Naive thymus-derived CD8-positive, alpha-beta T cell (primary cell): Measurements from ENCODE around the gene FTSJ3. TPM values are rescaled to one million over a fixed set of nuclear protein-coding genes. Genes with fewer than 3 reads are reported as not detected.

Experiments
- ATAC-seq, 2 donors: fragments of 150-1000 bp; cut with Tn5 transposase in 1 of 2; sonication (Bioruptor Pico), chemical (Tn5 transposase) in 1 of 2; 1 replicate in 1 of 2; 2 replicates in 1 of 2; pipeline ENCODE4 v1.10.0; 2021; ENCODE audit warnings: mild to moderate bottlenecking in 2 of 2, moderate library complexity in 2 of 2
- POLR2A ChIA-PET: fragments of 350-600 bp; sonication (Branson Sonifier 250); formaldehyde crosslinking; loops from one replicate; lab custom pipeline; 2021; ENCODE audit warnings: antibody characterized with exemption; lab: Charles Lee
- DNase-seq, 10 donors: peaks; one replicate each; pipeline versions ENCODE4 v3.0.0 to v3.0.0-alpha.2; 2020 to 2022
- H3K27ac Mint-ChIP-seq, 10 donors: one replicate each; pipeline ENCODE4 v1.8.0; 2020 to 2022; ENCODE audit warnings: mild to moderate bottlenecking in 10 of 10, mixed read lengths in 10 of 10, moderate library complexity in 4 of 10, inconsistent platforms in 1 of 10
- H3K27me3 Mint-ChIP-seq, 5 donors: one replicate each; pipeline ENCODE4 v1.8.0; 2021 to 2022; ENCODE audit warnings: mixed read lengths in 5 of 5
- H3K36me3 Mint-ChIP-seq, 3 donors: one replicate each; pipeline ENCODE4 v1.8.0; 2020 to 2022; ENCODE audit warnings: mixed read lengths in 3 of 3, mild to moderate bottlenecking in 2 of 3, inconsistent platforms in 1 of 3
- H3K4me1 Mint-ChIP-seq, 4 donors: one replicate each; pipeline ENCODE4 v1.8.0; 2021 to 2022; ENCODE audit warnings: mixed read lengths in 4 of 4
- H3K4me3 Mint-ChIP-seq, 10 donors: one replicate each; pipeline ENCODE4 v1.8.0; 2020 to 2022; ENCODE audit warnings: mild to moderate bottlenecking in 10 of 10, mixed read lengths in 10 of 10, moderate library complexity in 6 of 10, inconsistent platforms in 1 of 10
- H3K9me3 Mint-ChIP-seq, 9 donors: one replicate each; pipeline ENCODE4 v1.8.0; 2020 to 2022; ENCODE audit warnings: mixed read lengths in 9 of 9, mild to moderate bottlenecking in 3 of 9, inconsistent platforms in 1 of 9, moderate library complexity in 1 of 9
- polyA plus RNA-seq, 3 donors: library from polyadenylated mRNA; unstranded; fragments of 300-500 nt; fragmentation: Illumina TruSeq; gene quantifications; one replicate each; pipeline ENCODE4 v1.2.3, GENCODE V29; 2021
- total RNA-seq, 8 experiments: library from RNA in 2 of 8; stranded (reverse) in 2 of 8; gene quantifications; one replicate each; pipeline ENCODE4 v1.2.3 and lab custom pipeline; 2021 to 2026

The FTSJ3 gene
- total and polyA plus RNA-seq, 5 experiments from 2014 or later, result 16.8 to 75.7 (median 43.1) TPM

DNA sequence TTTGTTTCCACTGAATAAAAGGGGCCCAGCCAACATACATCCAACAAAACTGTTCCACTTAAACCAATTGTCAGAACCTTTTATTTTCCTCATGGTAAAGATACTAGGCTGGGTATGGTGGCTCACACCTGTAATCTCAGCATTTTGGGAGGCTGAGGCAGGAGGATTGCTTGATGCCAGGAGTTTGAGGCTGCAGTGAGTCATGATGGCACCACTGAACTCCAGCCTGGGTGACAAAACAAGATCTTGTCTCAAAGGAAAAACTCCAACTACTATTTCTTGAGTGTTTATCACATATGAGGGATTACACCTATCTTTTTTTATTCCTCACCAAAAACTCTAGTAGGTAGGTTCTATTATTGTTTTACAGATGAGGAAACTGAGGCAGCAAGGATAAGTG, 4.9 kb downstream of the FTSJ3 start:
- Mint-ChIP-seq H3K27me3 (no peaks in the 10 kb centered on the region), H3K36me3 (peaks cover 9 to 87% (median 22%) of the 10 kb centered on the region in 3 donors), H3K9me3 (no peaks in the 10 kb centered on the region), H3K4me1 (peaks cover 27 to 53% (median 51%) of the 10 kb centered on the region in 4 donors), H3K4me3 (no peak overlapping the region), H3K27ac (peak overlapping the region in 7 of 10 donors; percentile 28 to 82 (median 64))
- POLR2A ChIA-PET, result no interaction called here
- DNase-seq (no peak), ATAC-seq (no peak)

DNA sequence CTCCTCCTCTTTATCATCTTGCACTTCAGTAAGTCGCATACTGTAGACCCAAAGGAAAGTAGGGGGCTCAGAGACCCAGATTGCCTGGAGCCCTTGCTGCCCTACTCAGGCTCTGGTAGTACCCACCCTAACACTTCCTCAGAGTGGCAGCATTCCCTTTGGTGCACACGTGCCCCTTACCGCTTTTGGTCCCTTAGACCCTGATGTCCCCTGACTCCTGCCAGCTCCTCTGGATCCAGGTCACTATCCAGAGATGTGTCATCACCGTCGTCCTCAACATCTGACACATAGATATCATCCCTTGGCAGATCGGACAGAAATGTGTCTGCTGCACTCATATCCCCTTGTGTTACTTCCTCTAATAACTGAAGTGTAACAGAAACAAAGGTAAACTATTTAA, 5.7 kb downstream of the FTSJ3 start:
- Mint-ChIP-seq H3K9me3 (no peaks in the 10 kb centered on the region), H3K27me3 (no peaks in the 10 kb centered on the region), H3K4me1 (peaks cover 22 to 47% (median 43%) of the 10 kb centered on the region in 4 donors), H3K27ac (peak overlapping the region; percentile 15 to 90 (median 58)), H3K4me3 (peak overlapping the region in 6 of 10 donors; percentile 50 to 75 (median 56)), H3K36me3 (peaks cover 9 to 90% (median 20%) of the 10 kb centered on the region in 3 donors)
- no peak for DNase-seq
- no peak for ATAC-seq
- POLR2A ChIA-PET, result interaction anchor here (0.9 to 1.4 kb wide), 6 partner anchors 9 to 124 kb away, joined by 3 to 5 read pairs (median 4); partner anchors contain the start of genes CCDC47, DDX42 and SMARCD2

DNA sequence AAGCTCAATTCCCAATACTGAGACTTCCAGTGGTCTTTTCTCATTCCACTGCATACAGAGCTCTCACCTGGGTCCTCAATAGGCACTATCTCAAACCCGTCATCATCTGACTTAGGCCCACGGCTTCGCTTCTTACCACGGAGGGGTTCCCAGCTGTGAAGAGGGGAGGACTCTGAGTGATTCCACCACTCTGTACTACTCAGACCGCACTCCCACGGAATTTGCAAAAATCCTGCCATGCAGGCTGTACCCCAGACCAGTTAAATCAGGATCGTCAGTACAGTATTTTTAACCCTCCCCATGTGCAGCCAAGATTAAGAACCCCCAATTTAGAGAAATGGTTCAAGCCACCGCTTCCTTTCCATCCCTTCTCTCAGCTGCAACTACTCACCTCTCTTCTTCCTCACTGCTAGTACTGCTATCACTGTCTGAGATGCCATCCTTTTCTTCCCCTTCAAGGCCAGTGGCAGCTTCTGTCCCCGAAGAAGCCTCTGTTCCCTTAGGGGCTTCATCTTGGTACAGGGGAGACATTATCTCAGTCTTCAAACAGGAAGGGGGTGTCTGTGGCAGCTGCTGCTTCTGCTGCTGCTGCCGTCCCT, 6.4 kb downstream of the FTSJ3 start:
- POLR2A ChIA-PET, result interaction anchor here (1.0 to 1.4 kb wide), 6 partner anchors 10 to 123 kb away, joined by 3 to 5 read pairs (median 4); partner anchors contain the start of genes CCDC47, DDX42 and SMARCD2
- H3K4me1 Mint-ChIP-seq, result peaks cover 22 to 40% (median 36%) of the 10 kb centered on the region in 4 donors

DNA sequence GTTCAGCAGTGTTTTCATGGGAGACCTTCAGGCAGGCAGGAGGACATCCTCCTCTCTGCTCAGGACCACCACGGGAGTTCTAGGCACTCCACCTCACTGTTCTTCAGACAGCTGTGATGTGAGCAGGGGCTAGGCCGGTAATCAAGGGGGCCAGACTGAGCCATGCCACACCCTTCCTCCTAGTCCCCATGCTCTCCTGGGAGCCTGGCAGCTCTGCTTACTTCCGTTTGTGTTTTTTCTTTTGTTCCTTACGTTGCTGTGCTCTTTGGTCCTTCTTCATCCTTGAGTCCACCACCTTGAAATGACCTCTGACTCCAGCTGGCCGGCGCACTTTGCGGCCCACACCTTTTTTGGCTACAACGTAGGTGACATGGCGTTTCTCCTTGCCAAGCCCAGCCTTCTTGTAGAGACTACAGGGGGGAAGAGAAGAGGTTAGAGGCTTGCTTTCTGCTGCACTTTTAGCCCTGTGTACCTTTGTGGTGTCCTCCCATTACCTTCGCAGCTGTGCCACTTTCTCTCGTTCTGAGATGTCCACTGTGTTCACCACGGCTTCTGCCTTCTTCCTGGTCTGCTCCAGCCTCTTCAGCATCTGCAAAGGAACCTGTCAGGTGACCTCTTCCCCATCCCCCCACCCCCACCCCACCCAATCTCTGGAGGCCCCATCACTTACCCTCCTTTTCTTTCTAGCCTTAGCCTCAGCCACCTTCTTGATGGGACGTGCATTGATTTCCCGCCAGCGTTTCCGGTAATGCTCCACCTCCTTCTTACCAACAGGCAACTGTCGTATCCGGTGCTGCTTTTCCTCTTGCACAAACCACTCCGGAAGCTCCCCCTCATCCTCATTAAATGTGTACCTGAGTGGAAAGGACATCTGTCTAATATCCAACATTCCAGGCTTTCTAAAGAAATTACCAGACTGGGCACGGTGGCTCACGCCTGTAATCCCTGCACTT, 7.6 kb downstream of the FTSJ3 start:
- peak overlapping the region; percentile 12 to 90 (median 76) for H3K27ac Mint-ChIP-seq
- peak overlapping the region in 6 of 10 donors; percentile 18 to 82 (median 50) for H3K4me3 Mint-ChIP-seq
- peak; percentile 27 to 51 for ATAC-seq

More for the DNA sequence above, 6.4 kb downstream of the FTSJ3 start:
- no peaks in the 10 kb centered on the region for H3K27me3 Mint-ChIP-seq
- H3K27ac Mint-ChIP-seq, result peak overlapping the region; percentile 55 to 88 (median 72)
- peaks cover 9 to 97% (median 21%) of the 10 kb centered on the region in 3 donors for H3K36me3 Mint-ChIP-seq
- peak overlapping the region in 6 of 10 donors; percentile 14 to 53 (median 45) for H3K4me3 Mint-ChIP-seq
- DNase-seq (no peak), ATAC-seq (peak in 1 of 2 donors; percentile 15)
- no peaks in the 10 kb centered on the region for H3K9me3 Mint-ChIP-seq

DNA sequence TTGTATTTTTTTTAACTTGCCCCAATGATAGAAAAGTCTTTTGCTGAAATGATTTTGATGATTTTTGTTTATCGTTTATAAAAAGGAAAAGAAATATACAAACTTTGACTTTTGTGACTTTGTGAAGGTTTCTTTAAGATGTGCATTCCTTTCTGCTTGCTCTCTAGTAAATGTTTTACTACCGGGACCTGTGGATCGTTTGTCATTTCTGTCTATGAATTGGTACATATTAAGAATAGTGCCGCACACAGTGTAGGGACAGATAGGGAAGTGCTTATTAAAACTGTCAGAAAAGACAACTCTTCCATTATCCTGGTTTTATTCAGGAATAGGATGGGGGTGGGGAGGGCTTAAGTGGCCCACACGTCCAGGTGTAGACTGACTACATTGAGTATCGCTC, 8.3 kb downstream of the FTSJ3 start:
- POLR2A ChIA-PET, result interaction anchor here (0.5 to 1.2 kb wide), 3 partner anchors 20 to 185 kb away, joined by 3 read pairs; no protein-coding TSS in a partner anchor
- ATAC-seq, result no peak
- peaks cover 16 to 27% (median 24%) of the 10 kb centered on the region in 4 donors for H3K4me1 Mint-ChIP-seq
- peak overlapping the region in 1 of 10 donors; percentile 70 for H3K4me3 Mint-ChIP-seq
- H3K27ac Mint-ChIP-seq, result peak overlapping the region in 7 of 10 donors; percentile 15 to 90 (median 48)
- no peak for DNase-seq
- no peaks in the 10 kb centered on the region for H3K9me3 Mint-ChIP-seq
- peaks cover 7 to 99% (median 29%) of the 10 kb centered on the region in 3 donors for H3K36me3 Mint-ChIP-seq
- no peaks in the 10 kb centered on the region for H3K27me3 Mint-ChIP-seq

More for the DNA sequence above, 7.6 kb downstream of the FTSJ3 start:
- Mint-ChIP-seq H3K9me3 (no peaks in the 10 kb centered on the region), H3K27me3 (no peaks in the 10 kb centered on the region), H3K4me1 (peaks cover 20 to 32% (median 27%) of the 10 kb centered on the region in 4 donors), H3K36me3 (peaks cover 9 to 99% (median 32%) of the 10 kb centered on the region in 3 donors)
- DNase-seq, result peak in 1 of 10 donors; percentile 25
- POLR2A ChIA-PET, result interaction anchor here (0.5 to 1.2 kb wide), 5 partner anchors 21 to 186 kb away, joined by 3 to 4 read pairs (median 3); partner anchors contain the start of genes CCDC47 and DDX42

DNA sequence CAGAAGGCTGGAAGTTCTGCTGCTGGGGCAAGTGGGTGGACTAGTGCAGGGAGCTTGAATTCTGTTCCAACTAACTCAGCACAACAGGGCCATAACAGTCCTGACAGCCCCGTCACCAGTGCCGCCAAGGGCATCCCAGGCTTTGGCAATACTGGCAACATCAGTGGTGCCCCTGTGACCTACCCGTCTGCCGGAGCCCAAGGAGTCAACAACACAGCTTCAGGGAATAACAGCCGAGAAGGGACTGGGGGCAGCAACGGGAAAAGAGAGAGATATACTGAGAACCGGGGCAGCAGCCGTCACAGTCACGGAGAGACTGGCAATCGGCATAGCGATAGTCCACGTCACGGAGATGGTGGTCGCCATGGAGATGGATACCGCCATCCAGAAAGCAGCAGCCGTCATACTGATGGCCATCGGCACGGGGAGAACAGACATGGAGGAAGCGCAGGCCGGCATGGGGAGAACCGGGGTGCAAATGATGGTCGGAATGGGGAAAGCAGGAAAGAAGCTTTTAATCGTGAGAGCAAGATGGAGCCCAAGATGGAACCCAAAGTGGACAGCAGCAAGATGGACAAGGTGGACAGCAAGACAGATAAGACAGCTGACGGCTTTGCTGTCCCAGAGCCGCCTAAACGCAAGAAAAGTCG, 9.6 kb downstream of the FTSJ3 start:
- Mint-ChIP-seq H3K4me3 (no peak overlapping the region), H3K9me3 (no peaks in the 10 kb centered on the region), H3K36me3 (peaks cover 0 to 99% (median 27%) of the 10 kb centered on the region in 3 donors), H3K4me1 (peaks cover 11 to 20% (median 17%) of the 10 kb centered on the region in 4 donors), H3K27me3 (no peaks in the 10 kb centered on the region), H3K27ac (peak overlapping the region in 3 of 10 donors; percentile 46 to 84 (median 71))
- POLR2A ChIA-PET, result interaction anchor here (1.0 kb wide), 1 partner anchor 123 kb away, joined by 4 read pairs; no protein-coding TSS in a partner anchor
- ATAC-seq (no peak), DNase-seq (no peak)

DNA sequence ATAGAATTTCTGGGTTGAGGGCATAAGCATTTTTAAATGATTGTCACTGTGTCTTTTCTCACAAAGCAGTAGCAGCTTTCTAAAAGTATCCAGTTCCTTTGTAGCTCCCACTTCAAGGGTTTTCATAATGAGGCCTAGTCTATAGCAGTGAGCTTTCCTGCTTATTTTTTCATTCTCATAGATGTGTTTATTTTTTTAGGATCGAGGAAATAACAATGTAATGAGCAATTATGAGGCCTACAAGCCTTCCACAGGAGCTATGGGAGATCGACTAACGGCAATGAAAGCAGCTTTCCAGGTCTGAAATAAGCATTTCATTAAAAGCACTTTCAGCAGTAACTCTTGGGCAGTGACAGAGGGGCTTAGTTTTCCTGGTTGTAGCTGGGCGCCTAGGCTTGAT, 10.8 kb downstream of the FTSJ3 start:
- no peak overlapping the region for H3K4me3 Mint-ChIP-seq
- DNase-seq, result no peak
- ATAC-seq, result no peak
- H3K4me1 Mint-ChIP-seq, result peaks cover 6 to 15% (median 10%) of the 10 kb centered on the region in 4 donors
- no peaks in the 10 kb centered on the region for H3K9me3 Mint-ChIP-seq
- no peaks in the 10 kb centered on the region for H3K27me3 Mint-ChIP-seq
- peak overlapping the region in 4 of 10 donors; percentile 8 to 76 (median 36) for H3K27ac Mint-ChIP-seq
- peaks cover 0 to 99% (median 23%) of the 10 kb centered on the region in 3 donors for H3K36me3 Mint-ChIP-seq
- POLR2A ChIA-PET, result interaction anchor here (1.2 kb wide), 1 partner anchor 11 kb away, joined by 3 read pairs; no protein-coding TSS in a partner anchor

DNA sequence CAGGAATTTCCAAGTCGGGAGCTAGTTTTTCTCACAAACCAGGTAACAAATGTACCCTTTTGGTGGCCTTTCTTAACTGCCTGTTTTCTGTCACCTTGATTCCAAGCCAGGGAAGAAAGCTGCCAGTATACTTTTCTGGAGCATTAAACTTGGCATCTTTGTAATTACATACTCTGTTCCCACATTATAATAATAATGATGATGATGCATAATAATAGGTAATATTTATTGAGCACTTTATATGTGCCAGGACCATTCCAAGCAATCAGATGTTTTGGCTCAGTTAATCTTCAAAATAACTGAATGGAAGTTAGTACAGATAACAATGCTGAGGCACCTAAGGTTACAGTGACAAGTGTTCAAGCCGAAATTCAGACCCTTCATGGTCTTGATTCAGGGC, 11.3 kb downstream of the FTSJ3 start:
- H3K36me3 Mint-ChIP-seq, result peaks cover 0 to 99% (median 24%) of the 10 kb centered on the region in 3 donors
- peaks cover 6 to 10% (median 8%) of the 10 kb centered on the region in 4 donors for H3K4me1 Mint-ChIP-seq
- POLR2A ChIA-PET, result interaction anchor here (1.2 kb wide), 1 partner anchor 12 kb away, joined by 3 read pairs; no protein-coding TSS in a partner anchor
- no peak overlapping the region for H3K4me3 Mint-ChIP-seq
- H3K27me3 Mint-ChIP-seq, result no peaks in the 10 kb centered on the region
- DNase-seq (no peak), ATAC-seq (no peak)
- peak overlapping the region in 3 of 10 donors; percentile 4 to 76 (median 8) for H3K27ac Mint-ChIP-seq
- no peaks in the 10 kb centered on the region for H3K9me3 Mint-ChIP-seq

DNA sequence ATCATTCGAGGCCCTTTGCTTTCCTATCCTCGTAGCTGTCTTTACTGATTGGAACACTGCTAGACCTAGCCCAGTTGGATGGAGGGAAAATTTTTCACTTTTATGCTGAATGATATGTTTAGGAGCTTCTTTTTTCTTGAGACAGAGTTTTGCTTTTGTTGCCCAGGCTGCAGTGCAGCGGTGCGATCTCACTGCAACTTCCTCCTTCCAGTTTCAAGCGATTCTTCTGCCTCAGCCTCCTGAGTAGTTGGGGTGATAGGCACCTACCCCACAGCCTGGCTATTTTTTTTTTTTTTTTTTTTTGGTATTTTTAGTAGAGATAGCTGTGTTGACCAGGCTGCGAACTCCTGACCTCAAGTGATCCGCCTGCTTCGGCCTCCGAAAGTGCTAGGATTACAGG, 17.5 kb downstream of the FTSJ3 start:
- Mint-ChIP-seq H3K4me1 (peaks cover 0 to 1% (median under 1%) of the 10 kb centered on the region in 4 donors), H3K36me3 (peaks cover 0 to 96% (median 26%) of the 10 kb centered on the region in 3 donors), H3K27me3 (no peaks in the 10 kb centered on the region), H3K9me3 (no peaks in the 10 kb centered on the region), H3K4me3 (no peak overlapping the region), H3K27ac (peak overlapping the region in 6 of 10 donors; percentile 22 to 73 (median 56))
- ATAC-seq (no peak), DNase-seq (no peak)
- POLR2A ChIA-PET, result interaction anchor here (0.6 to 1.4 kb wide), 4 partner anchors 14 to 138 kb away, joined by 3 to 4 read pairs (median 3); partner anchors contain the start of genes CCDC47 and DDX42

DNA sequence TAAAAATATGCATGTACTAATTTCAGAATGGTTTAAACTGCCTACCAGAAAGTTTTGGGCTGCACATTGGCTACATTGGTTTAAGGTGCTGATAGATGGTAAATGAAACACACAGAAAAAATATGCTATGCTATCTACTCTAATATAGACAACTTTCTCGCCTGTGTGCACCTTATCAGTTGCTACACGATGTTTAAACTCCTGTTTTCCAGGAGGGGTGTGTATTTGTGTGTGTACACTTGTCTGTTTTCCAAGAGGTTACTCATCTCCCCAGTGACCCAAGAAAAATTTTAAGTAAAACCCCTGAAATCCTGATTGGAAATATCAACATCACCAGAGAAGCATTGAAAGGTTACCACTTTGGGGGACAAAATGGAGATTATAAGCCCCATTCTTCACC, 21.9 kb downstream of the FTSJ3 start:
- Mint-ChIP-seq H3K27ac (peak overlapping the region in 5 of 10 donors; percentile 2 to 49 (median 13)), H3K9me3 (no peaks in the 10 kb centered on the region), H3K4me3 (no peak overlapping the region), H3K27me3 (no peaks in the 10 kb centered on the region), H3K36me3 (peaks cover 0 to 94% (median 25%) of the 10 kb centered on the region in 3 donors), H3K4me1 (peaks cover 0 to 5% (median 1%) of the 10 kb centered on the region in 4 donors)
- POLR2A ChIA-PET, result no interaction called here
- no peak for DNase-seq
- no peak for ATAC-seq

DNA sequence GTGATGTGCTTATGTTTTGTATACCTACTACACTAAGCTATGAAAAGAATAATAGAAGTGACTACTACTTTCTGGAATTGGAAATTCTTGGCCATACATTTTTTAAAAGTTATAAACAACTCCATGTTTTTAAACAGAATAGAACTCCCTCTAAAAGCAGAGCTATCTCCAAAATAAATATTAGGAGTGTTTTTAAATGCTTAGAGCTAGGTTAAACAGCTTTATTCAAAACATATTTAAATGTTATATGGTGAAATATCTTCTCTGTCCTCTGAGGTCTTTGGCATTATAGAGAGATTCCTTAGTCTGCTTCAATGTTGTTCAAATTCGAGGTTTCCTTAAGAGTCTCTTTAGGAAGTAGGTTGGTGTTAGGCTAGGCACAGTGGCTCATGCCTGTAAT, 23.1 kb downstream of the FTSJ3 start:
- no peaks in the 10 kb centered on the region for H3K27me3 Mint-ChIP-seq
- peaks cover 0 to 5% (median 2%) of the 10 kb centered on the region in 4 donors for H3K4me1 Mint-ChIP-seq
- no peak overlapping the region for H3K4me3 Mint-ChIP-seq
- no peak for DNase-seq
- H3K27ac Mint-ChIP-seq, result peak overlapping the region in 8 of 10 donors; percentile 0 to 83 (median 72)
- POLR2A ChIA-PET, result interaction anchor here (1.2 kb wide), 1 partner anchor 111 kb away, joined by 4 read pairs; no protein-coding TSS in a partner anchor
- H3K36me3 Mint-ChIP-seq, result peaks cover 0 to 94% (median 30%) of the 10 kb centered on the region in 3 donors
- H3K9me3 Mint-ChIP-seq, result no peaks in the 10 kb centered on the region
- no peak for ATAC-seq
